Glomerular visceral epithelial cell (primary cell): ENCODE measurements around the gene STAC3.

Experiments
- DNase-seq: peaks from one replicate; pipeline ENCODE4 v3.0.0-alpha.2; 2016; ENCODE audit errors: extremely low spot score

The STAC3 gene

DNA sequence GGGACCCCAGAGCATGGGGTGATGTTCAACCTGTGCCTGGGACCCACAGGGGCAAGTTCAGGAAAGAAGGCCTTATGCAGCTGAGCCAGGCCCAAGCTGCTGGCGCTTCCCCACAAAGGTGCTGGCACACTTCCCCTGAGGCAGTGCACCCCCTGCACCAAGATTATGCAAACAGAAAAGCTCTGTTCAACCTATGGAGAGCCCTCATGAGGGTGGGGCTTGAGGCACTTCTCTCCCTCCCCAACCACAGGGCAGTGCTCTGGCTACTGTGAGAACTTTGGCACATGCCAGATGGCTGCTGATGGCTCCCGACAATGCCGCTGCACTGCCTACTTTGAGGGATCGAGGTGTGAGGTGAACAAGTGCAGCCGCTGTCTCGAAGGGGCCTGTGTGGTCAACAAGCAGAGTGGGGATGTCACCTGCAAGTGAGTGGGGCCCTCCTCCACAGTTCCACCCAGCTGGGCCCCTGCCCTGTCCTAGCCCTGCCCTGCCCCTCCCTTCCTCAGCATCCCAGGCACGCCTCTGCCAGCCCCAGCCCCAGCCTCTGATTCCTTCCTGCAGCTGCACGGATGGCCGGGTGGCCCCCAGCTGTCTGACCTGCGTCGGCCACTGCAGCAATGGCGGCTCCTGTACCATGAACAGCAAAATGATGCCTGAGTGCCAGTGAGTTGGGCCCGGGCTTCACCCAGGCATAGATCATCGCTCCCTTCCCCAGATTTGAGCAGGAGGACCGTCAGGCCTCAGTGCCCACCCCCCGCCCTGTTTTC, 39.9 kb downstream of the STAC3 start:
- DNase-seq = no peak

DNA sequence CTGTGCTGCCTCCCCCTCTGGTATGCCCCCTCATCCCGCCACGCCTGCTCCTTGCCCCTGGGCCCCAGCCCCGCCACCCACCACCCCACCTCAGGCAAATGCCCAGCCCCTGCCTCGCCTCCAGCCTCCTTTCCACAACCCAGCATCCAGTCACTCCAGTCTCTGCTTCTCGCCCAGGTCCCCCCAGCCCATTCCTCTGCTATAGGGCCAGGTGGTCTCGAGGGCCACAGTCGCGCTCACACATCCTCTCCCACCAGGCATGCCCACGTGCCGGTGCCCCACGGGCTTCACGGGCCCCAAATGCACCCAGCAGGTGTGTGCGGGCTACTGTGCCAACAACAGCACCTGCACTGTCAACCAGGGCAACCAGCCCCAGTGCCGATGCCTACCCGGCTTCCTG, 40.5 kb downstream of the STAC3 start:
- no peak for DNase-seq

DNA sequence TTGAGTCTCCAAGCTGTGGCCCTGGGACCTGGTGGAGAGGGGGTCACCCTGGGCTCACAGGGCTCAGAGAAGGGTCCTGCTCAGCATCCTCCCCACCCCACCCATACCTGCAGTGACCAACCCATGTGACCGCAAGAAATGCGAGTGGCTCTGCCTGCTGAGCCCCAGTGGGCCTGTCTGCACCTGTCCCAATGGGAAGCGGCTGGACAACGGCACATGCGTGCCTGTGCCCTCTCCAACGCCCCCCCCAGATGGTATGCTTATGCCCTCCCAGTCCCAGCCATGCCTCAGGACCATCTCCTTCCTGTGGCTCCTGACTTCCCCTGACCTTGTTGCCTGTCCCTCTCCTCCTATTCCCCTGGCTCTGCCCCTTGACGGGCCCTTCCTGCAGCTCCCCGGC, 41.1 kb downstream of the STAC3 start:
- DNase-seq = no peak

DNA sequence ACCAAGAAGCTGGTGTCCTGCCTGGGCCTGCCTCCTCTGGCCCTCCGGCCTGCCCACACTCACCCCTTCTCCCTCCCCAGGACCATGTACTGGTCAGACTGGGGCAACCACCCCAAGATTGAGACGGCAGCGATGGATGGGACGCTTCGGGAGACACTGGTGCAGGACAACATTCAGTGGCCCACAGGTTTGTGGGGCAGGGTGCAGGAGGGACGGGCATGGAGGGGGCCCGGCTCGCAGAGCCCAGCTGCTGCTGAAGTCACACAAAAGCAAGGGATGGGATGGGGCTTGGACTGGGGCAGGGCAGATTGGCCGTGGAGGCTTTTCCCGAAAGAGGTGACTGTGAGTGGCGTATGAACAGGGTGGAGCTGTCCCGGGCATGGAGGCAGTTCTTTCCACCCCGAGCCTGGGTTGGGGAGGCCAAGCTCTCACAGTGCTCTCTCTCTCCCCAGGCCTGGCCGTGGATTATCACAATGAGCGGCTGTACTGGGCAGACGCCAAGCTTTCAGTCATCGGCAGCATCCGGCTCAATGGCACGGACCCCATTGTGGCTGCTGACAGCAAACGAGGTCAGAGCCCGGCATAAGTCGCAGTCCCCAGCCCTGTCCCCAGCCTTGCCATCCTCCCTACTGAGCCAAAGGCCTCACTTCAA, 42.2 kb downstream of the STAC3 start:
- no peak for DNase-seq

DNA sequence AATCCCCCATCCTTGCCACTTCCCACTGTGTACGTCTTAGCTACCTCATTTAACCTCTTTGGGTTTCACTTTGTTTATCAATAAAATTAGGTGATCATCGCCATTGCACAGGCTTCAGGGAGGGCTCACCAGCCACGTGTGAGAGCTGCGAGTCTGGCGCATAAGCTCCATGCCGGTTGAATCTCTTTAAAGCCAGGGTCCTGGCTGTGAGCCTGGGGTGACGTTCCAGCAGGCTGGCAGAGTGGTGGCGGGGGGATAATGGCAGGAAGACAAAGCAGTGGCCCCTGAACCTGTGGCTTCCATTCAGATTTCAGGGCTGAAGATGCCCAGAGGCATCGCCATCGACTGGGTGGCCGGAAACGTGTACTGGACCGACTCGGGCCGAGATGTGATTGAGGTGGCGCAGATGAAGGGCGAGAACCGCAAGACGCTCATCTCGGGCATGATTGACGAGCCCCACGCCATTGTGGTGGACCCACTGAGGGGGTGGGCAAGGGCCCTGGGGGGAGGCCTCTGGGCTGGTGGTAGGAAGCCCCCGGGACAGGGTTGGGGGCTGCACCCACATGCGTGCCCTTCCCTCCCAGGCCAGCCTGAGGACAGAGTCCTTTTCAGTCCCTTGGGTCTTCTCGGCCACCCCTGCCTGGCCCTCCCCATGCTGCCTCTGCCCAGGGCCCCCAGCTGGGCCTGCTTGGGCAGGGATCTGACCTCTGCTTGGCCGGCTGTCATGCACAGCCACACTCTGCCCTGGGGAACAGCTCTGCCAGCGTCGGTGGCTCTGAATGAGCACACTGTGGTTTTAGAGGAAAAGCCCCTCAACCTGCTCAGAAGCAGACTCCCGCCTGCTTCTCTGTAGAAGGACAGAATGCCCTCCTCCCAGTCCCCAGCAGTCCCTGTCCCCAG, 43.0 kb downstream of the STAC3 start:
- no peak for DNase-seq

DNA sequence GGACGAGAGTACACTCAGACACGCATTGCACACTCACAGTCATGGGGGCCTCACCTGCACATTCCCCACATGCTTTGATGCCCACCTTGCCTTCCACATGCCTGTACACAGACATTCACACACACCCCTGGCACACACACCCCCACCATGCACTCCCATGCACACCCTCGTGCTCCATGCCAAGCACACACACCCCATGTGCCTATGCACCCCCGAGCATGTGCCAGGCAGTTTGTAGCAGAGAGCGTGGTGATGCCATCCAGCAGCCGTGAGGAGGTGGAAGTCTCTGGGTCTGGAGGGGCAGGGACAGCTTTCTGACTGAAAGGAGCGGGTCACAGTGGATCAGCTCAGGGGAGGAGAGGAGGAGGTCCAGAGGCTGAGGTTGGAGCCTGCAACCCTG, 45.1 kb downstream of the STAC3 start:
- no peak for DNase-seq

DNA sequence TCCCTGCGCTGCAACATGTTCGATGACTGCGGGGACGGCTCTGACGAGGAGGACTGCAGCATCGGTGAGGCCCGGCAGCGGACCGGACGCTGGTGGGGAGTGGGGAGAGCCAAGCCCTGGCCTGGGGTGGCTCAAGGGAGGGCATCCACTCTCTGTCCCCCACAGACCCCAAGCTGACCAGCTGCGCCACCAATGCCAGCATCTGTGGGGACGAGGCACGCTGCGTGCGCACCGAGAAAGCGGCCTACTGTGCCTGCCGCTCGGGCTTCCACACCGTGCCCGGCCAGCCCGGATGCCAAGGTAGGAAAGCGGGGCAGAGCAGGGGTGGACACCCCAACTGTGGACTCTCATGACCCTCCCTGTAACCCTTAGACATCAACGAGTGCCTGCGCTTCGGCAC, 45.8 kb downstream of the STAC3 start:
- DNase-seq = no peak

DNA sequence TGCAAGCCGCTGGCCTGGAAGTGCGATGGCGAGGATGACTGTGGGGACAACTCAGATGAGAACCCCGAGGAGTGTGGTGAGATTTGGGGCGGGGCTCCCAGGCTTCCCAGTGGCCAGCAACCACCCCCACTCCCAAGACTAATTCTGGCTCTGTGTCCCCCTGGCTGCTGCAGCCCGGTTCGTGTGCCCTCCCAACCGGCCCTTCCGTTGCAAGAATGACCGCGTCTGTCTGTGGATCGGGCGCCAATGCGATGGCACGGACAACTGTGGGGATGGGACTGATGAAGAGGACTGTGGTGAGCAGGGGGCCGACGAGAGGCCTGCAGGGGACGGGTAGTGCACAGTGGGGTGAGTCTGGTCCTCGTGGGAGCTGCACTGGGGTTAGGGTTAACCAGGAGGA, 46.5 kb downstream of the STAC3 start:
- DNase-seq = no peak

DNA sequence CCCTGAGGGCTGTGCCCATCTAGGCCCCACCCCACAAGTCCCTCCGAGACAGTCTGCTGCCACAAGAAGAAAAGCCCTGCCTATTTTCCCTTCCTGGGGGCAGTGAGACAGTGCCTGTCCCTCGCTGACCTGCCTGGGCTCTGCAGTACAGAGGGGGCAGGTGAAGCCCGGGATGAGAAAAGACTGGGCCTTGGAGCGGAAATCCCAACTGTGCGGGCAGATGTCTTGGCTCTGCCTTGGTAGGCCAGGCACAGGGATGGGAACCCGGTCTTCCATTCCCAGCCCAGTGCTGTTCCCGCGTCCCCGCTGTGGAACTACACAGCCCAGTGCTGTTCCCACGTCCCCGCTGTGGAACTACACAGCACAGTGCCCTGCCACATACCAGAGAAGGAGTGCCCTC, 47.2 kb downstream of the STAC3 start:
- no peak for DNase-seq

DNA sequence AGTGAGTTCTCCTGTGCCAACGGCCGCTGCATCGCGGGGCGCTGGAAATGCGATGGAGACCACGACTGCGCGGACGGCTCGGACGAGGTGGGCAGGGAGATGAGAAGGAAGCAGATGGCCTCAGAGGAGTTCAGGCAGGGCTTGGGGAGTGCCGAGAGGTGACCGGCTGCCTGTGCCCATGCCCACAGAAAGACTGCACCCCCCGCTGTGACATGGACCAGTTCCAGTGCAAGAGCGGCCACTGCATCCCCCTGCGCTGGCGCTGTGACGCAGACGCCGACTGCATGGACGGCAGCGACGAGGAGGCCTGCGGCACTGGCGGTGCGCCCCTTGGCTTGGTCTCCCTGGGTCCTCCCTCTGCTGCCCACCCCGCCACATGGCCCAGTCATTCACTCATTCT, 47.8 kb downstream of the STAC3 start:
- DNase-seq = no peak

DNA sequence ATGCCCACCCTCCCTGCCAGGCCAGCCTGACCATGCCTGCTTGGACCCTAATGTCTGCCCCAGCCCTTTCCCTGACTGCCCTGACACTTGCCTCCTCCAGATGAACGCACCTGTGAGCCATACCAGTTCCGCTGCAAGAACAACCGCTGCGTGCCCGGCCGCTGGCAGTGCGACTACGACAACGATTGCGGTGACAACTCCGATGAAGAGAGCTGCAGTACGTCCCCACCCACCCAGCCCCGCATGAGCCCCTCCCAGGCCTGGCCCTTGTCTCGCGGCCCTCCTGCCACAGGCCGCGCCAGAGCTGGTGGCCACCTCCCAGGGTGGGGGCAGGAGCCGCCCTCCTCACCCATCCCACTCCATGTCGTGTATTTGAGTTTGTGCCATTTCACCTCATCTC, 48.7 kb downstream of the STAC3 start:
- DNase-seq = no peak

DNA sequence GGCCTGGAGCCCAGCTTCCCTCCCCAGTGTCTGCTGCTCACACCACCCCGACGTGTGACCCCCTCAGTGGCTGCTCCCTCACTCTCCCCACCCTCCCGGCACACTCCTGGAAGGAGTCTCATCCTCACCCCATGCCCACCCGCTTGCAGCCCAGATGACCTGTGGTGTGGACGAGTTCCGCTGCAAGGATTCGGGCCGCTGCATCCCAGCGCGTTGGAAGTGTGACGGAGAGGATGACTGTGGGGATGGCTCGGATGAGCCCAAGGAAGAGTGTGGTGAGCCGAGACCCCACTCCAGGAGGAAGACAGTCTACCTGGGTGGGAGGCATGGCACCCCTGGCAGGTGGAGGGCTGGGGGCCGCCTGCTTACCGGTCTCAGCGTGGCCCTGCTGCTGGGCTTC, 49.4 kb downstream of the STAC3 start:
- no peak for DNase-seq

DNA sequence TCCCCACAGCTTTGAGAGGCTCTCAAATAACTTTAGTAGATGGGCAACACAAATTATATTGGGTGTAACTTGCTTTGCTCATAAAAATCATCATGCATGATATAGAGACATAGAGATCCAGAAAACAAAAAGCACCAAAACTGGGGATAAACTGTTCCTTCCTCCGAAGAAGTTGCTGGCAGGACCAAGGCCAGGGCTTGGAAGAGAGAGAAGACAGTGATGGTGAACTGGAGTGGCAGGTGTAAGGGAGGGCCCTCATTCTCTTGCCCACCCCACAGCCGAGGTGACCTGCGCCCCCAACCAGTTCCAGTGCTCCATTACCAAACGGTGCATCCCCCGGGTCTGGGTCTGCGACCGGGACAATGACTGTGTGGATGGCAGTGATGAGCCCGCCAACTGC, 49.8 kb downstream of the STAC3 start:
- no peak for DNase-seq

DNA sequence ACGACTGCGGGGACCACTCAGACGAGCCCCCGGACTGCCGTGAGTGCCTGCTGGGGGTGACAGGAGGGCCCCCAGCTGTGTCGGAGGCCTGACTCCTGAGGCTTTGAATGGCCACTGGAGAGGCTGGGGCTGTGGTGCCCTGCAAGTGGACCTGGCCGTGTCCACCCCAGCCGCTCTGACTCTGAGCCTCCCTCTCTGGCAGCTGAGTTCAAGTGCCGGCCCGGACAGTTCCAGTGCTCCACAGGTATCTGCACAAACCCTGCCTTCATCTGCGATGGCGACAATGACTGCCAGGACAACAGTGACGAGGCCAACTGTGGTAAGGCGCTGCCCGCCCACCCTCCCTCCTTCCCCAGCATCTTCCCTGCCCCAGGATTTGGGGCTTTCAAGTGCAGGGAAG, 50.5 kb downstream of the STAC3 start:
- DNase-seq = no peak

DNA sequence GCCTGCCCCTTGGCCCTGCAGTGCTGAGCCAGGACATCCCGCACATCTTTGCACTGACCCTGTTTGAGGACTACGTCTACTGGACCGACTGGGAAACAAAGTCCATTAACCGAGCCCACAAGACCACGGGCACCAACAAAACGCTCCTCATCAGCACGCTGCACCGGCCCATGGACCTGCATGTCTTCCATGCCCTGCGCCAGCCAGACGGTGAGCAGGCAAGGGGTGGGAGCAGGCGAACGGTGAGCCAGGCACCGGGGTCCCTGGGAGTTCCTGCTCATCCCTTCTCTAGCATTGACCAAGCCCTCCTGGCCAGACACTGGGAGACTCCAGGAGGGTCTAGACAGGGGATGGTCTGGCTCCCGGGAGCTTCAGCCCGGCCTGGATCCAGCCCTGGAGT, 51.8 kb downstream of the STAC3 start:
- no peak for DNase-seq

DNA sequence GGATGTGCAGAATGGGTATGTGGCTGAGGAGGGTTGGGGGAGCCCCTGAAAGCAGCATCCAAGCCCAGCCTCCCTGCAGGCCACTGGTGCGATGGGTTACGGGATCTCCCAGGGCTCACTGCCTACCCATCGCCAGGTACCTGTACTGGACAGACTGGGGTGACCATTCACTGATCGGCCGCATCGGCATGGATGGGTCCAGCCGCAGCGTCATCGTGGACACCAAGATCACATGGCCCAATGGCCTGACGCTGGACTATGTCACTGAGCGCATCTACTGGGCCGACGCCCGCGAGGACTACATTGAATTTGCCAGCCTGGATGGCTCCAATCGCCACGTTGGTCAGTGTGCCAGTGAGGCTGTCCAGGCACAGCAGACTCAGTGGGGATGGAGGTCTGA, 52.7 kb downstream of the STAC3 start:
- no peak for DNase-seq

DNA sequence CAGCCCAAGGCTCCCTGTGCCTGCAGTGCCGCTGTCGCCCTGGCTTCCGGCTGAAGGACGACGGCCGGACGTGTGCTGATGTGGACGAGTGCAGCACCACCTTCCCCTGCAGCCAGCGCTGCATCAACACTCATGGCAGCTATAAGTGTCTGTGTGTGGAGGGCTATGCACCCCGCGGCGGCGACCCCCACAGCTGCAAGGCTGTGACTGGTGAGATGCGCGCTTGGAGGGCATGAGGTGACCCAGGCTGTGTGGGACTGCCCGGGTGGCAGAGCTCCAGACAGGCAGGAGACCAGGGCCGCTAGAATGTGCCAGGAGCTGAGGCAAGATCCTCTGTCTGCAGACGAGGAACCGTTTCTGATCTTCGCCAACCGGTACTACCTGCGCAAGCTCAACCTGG, 54.0 kb downstream of the STAC3 start:
- DNase-seq = no peak

DNA sequence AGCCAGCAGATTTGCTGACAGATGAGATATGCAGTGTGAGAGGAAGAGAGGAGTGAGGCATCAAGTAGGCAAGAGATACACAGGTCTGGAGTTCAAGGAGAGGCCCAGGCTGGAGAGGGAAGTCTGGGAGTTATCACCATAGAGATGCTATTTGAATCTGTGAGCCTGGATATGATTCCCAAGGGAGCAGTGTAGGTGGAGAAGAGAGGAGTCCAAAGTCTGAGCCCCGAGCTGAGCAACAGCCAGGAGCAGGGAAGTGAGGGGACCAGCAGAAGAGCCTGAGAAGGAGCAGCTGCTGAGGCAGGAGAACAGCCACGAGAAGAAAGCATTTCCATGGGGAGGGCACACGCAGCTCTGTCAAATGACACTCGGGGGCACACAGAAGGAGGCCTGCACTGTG, 54.5 kb downstream of the STAC3 start:
- no peak for DNase-seq

DNA sequence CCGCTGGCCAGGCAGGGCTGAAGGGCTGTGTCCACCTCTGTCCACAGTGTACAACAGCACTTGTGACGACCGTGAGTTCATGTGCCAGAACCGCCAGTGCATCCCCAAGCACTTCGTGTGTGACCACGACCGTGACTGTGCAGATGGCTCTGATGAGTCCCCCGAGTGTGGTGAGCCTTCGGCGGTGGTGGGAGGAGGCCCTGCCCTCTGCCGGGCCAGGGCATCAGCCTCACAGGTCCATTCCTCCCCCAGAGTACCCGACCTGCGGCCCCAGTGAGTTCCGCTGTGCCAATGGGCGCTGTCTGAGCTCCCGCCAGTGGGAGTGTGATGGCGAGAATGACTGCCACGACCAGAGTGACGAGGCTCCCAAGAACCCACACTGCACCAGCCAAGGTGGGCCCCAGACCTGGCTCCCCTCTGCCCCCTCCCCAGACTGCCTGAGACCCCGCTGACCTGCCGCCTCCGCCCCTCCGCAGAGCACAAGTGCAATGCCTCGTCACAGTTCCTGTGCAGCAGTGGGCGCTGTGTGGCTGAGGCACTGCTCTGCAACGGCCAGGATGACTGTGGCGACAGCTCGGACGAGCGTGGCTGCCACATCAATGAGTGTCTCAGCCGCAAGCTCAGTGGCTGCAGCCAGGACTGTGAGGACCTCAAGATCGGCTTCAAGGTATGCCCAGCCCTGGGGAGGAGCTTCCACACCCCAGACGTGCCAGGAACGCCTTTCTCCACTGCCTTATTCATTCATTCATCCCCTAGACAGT, 55.2 kb downstream of the STAC3 start:
- no peak for DNase-seq

DNA sequence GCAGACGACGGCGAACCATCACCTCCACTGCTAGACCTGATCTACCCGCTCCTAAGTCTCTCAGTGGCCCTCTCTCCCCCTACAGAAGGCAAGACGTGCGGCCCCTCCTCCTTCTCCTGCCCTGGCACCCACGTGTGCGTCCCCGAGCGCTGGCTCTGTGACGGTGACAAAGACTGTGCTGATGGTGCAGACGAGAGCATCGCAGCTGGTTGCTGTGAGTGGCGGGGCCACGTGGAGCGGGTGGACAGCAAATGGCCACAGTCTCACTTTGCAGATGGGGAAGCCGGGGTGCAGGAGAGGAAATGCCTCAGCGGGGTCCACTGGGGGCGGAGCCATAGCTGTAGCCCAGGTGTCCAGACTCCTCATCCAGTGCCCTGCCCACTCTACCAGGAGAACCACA, 55.8 kb downstream of the STAC3 start:
- DNase-seq = no peak

DNA sequence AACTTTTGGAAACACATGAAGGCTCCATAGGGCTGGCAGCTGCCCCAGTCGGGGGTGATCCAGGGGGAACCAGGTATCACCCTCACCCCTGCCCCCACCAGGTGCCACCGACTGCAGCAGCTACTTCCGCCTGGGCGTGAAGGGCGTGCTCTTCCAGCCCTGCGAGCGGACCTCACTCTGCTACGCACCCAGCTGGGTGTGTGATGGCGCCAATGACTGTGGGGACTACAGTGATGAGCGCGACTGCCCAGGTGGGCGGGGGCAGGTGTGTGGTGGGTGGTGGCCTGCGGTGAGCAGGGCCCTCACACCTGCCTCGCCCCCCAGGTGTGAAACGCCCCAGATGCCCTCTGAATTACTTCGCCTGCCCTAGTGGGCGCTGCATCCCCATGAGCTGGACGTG, 56.7 kb downstream of the STAC3 start:
- DNase-seq = no peak

DNA sequence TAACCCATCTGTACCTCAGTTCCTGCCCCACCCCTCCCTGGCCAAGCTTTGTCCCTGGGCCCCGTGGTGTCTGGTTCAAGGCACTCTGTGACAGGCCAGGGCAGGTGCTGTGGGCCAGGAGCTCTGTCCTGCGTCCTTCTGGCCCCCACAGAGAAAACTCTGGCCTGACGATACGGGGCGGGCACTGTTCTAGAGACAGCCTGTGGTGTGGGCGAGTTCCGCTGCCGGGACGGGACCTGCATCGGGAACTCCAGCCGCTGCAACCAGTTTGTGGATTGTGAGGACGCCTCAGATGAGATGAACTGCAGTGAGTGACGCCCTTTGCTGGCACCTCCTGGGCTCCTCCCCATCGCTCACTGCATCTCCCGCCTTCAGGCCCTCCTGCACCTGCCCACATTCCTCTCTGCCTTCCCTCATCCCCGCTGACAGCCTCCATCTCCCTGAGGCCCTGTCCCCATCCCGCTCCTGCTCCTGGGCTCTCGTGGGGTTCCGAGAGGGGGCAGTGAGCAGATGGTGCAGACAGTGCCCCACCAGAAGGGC, 57.2 kb downstream of the STAC3 start:
- no peak for DNase-seq
